Epithelial cell of proximal tubule (primary cell): ENCODE data around the gene ACAD11. TPM values are rescaled to one million over a fixed set of nuclear protein-coding genes. Genes with fewer than 3 reads are reported as not detected.

Experiments
- DNase-seq: peaks from one replicate; pipeline ENCODE4 v3.0.0-alpha.2; 2011; ENCODE audit warnings: low read depth
- H3K4me3 ChIP-seq: 2 replicates; pipeline ENCODE4 v1.5.1; 2011; ENCODE audit warnings: low read depth, mild to moderate bottlenecking, low read length
- total RNA-seq: library from RNA; depleted of rRNA; stranded (reverse); fragments of >200 nt; gene quantifications from 2 replicates; pipeline ENCODE4 v1.2.3, GENCODE V29; 2015
- TF ChIP-seq, protein P1 (sequence below): conservative IDR thresholded peaks from 2 replicates; pipeline ENCODE4 v1.5.1; 2012; ENCODE audit warnings: low read depth, mild to moderate bottlenecking, low read length

The ACAD11 gene, protein sequence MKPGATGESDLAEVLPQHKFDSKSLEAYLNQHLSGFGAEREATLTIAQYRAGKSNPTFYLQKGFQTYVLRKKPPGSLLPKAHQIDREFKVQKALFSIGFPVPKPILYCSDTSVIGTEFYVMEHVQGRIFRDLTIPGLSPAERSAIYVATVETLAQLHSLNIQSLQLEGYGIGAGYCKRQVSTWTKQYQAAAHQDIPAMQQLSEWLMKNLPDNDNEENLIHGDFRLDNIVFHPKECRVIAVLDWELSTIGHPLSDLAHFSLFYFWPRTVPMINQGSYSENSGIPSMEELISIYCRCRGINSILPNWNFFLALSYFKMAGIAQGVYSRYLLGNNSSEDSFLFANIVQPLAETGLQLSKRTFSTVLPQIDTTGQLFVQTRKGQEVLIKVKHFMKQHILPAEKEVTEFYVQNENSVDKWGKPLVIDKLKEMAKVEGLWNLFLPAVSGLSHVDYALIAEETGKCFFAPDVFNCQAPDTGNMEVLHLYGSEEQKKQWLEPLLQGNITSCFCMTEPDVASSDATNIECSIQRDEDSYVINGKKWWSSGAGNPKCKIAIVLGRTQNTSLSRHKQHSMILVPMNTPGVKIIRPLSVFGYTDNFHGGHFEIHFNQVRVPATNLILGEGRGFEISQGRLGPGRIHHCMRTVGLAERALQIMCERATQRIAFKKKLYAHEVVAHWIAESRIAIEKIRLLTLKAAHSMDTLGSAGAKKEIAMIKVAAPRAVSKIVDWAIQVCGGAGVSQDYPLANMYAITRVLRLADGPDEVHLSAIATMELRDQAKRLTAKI
- 8.3 and 18.6 TPM in 2 replicates for total RNA-seq

DNA sequence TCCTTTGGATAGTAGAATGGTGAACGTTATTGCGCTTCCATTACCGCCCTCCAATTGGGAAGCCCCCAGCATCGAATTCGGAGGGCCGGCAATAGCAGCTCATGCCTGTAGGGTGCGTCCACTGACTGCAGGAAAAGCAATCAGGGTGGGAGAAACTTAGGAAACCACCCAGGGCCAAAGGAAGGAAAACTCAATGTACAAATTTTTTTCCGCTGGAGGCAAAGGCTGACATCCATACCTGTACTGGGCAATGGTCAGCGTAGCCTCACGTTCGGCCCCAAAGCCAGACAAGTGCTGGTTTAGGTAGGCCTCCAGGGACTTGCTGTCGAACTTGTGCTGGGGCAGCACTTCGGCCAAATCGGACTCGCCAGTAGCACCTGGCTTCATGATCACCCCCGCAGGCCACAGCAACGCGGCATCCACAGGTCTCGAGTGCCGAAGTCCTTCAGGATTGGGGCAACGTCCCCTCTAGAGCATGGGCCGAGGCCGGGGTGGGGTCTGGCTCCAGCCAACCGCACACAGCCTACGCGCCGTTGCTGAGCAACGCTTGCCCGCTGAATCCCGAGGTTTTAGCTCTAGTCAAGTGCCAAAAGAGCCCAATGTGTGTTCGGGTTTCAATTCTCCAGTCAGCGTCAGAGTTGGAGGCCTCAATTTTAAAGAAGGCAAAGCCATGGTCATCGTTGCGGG lies at the start of gene ACAD11:
Gene ACAD11 (minus strand): TSS at position 445 of the 687 bp plus-strand sequence. CDS start 58 bp downstream, at position 387.
- H3K4me3 ChIP-seq = peak within 1 kb of the TSS; percentile 89
- no peak for DNase-seq
- TF ChIP-seq, protein P1, sequence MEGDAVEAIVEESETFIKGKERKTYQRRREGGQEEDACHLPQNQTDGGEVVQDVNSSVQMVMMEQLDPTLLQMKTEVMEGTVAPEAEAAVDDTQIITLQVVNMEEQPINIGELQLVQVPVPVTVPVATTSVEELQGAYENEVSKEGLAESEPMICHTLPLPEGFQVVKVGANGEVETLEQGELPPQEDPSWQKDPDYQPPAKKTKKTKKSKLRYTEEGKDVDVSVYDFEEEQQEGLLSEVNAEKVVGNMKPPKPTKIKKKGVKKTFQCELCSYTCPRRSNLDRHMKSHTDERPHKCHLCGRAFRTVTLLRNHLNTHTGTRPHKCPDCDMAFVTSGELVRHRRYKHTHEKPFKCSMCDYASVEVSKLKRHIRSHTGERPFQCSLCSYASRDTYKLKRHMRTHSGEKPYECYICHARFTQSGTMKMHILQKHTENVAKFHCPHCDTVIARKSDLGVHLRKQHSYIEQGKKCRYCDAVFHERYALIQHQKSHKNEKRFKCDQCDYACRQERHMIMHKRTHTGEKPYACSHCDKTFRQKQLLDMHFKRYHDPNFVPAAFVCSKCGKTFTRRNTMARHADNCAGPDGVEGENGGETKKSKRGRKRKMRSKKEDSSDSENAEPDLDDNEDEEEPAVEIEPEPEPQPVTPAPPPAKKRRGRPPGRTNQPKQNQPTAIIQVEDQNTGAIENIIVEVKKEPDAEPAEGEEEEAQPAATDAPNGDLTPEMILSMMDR = peak; percentile 63

DNA sequence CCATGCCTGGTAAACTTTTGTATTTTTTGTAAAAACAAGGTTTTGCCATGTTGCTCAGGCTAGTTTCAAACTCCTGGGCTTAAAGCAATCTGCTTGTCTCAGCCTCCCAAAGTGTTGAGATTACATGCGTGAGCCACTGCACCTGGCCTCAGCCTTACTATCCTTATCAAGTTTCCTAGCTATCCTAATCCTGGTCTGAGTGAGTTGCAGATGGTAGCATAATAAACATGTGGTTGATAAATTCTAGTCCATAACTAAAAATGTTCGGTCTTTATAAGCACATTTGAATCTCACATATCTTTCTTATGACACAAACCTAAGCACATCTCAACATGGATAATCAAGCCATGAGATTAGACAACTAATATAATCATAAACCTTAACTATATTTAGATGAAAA lies 44.1 kb upstream of the ACAD11 start:
- H3K4me3 ChIP-seq = no peak overlapping the region
- TF ChIP-seq, protein P1 = no peak
- DNase-seq = no peak

GRCh38 chr3:132695422-132695821 lies 35.8 kb upstream of the ACAD11 start:
- TF ChIP-seq, protein P1 = no peak
- DNase-seq = no peak
- no peak overlapping the region for H3K4me3 ChIP-seq

DNA sequence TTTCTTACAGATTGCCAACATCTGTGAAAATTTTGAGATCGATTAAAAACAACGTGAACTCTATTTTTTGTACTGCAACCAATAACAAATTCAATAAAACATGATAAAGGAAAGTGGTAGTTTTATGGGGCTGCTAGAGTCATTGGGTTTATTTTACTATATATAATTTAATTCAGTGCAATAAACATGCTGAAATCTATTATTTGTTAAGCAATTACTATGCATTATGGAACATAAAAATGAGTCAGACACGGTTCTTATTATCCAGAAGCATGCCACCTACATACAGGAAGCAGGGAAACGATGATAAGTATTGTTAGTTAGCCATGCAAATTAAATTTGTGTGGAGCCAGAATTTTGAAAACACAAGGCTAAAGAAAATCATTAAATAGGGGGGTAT lies 35.4 kb upstream of the ACAD11 start:
- H3K4me3 ChIP-seq = no peak overlapping the region
- DNase-seq = no peak
- TF ChIP-seq, protein P1 = no peak

GRCh38 chr3:132690040-132690439 lies 30.4 kb upstream of the ACAD11 start:
- H3K4me3 ChIP-seq = no peak overlapping the region
- no peak for DNase-seq
- TF ChIP-seq, protein P1 = no peak

- H3K4me3 ChIP-seq = no peak overlapping the region
- no peak for DNase-seq
- TF ChIP-seq, protein P1 = no peak
Measured at GRCh38 chr3:132682201-132682600, 22.6 kb upstream of the ACAD11 start.
